ENCODE measurements around the gene PGM5. TPM values are rescaled to one million over a fixed set of nuclear protein-coding genes. Genes with fewer than 3 reads are reported as not detected.

Gene PGM5
- total and polyA plus RNA-seq, 2 of the 8 experiments (the other 6 are each of a cell fraction or from before 2014, with no cell fraction given), result not detected

DNA sequence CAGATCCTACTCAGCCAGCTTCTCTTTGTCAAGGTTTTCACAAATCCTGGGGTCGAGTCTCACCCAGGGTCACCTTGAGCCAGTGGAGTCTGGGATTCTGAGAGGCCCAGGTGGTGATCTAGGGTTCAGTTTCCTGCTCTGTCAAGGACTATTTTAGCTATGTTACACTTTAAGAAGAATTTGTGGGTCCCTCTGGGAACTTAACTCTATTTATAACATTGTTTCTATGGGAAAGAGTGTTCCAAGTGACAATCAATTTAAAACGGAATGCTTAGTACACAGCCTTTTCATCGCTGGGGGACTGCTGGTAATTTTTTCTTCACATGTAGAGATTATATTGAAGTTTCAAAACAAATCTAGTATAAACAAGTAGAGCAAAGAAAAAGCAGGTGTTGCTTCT, 211.2 kb downstream of the PGM5 start (continued):
- TF ChIP-seq KDM1A (IDR thresholded peaks at IDR 0.05; ENCODE audit: borderline replicate concordance, low read length) (no peak), EZH2 (IDR thresholded peaks at IDR 0.05; ENCODE audit: low read depth, low read length, severe bottlenecking) (no peak), TEAD4 (IDR thresholded peaks at IDR 0.05; ENCODE audit: low read depth, low read length) (no peak), CHD2 (IDR thresholded peaks at IDR 0.05; ENCODE audit: low read length) (no peak), E2F6 (IDR thresholded peaks at IDR 0.05) (no peak), CBX5 (IDR thresholded peaks at IDR 0.05; ENCODE audit: low read depth, low read length) (no peak)
